Measurements from ENCODE around the gene ST8SIA1.

GRCh38 chr12:22321018-22321605 lies 13.4 kb downstream of the ST8SIA1 start:
- no peak for TF ChIP-seq POLR2A (IDR thresholded peaks at IDR 0.05; ENCODE audit: low read depth, low read length)
- no peak for TF ChIP-seq POU2F2 (IDR thresholded peaks at IDR 0.05; ENCODE audit: low read depth, low read length)
- TF ChIP-seq POLR2AphosphoS5 (IDR thresholded peaks at IDR 0.05; ENCODE audit: low read depth, low read length), result no peak
- TF ChIP-seq PAX5 (IDR thresholded peaks at IDR 0.05; ENCODE audit: insufficient read depth, low read length, severe bottlenecking), result no peak
- no peak for TF ChIP-seq SPI1 (IDR thresholded peaks at IDR 0.05; ENCODE audit: low read depth, low read length)

All from GM12891 (cell line).